ENCODE results near the gene ACBD6.

Gene ACBD6

GRCh38 chr1:180268556-180269075 lies 233.8 kb downstream of the ACBD6 start:
- DNase-seq = no peak

GRCh38 chr1:180267761-180268555 lies 234.4 kb downstream of the ACBD6 start:
- no peak for DNase-seq

DNA sequence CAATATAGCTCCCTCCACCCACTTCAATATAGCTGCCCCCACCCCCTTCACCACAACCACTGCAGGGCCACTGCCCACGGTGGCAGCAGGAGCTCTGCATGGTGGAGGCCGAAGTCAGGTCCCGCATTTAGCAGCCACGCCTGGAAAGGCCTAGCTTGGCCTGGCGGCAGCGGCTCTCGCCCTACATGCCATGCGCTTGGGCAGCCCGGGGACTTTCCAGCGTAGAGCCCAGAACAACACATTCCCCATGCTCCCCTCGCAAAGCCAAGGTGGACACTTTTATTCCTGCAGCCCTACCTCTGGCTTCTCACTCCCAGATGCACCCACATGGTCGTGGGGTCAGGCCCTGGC lies 235.2 kb downstream of the ACBD6 start:
- no peak for DNase-seq

DNA sequence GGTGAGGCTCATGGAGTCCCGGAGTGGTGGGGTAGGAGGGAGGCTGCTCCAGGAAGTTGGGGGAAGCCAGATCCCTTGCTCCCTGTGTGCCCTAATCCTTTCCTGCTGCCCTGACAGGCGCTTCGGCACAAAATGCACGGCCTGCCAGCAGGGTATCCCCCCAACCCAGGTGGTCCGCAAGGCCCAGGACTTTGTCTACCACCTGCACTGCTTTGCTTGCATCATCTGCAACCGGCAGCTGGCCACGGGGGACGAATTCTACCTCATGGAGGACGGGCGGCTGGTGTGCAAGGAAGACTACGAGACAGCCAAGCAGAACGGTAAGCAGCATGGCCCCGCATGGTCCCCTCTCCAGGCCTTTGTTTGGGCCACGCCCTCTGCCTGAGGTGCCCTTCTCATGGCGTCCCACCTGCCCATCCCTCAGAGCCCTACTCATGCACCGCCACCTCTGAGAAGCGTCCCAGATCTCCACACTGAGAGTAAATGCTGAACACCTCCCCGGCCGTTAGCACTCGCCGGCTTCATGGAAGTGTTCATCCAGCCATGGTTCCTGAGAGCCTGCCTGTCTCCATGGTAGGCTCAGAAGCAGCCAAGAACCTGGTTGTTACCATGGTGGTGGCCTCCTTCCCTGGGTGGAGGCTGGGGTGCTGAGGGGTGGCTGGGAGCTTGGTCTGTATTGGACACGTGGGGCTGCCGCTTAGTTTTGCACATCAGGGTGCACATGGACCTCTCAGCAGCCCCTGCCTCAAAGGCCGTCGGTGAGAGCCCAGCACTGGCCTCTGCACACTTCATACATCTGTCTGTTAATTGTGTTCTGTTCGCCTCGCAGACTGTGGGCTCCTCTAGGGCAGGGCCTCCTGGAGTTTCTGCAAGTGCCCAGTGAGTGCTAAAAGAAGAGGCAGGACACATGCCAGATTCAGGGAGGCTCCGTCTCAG lies 235.8 kb downstream of the ACBD6 start:
- DNase-seq = no peak

DNA sequence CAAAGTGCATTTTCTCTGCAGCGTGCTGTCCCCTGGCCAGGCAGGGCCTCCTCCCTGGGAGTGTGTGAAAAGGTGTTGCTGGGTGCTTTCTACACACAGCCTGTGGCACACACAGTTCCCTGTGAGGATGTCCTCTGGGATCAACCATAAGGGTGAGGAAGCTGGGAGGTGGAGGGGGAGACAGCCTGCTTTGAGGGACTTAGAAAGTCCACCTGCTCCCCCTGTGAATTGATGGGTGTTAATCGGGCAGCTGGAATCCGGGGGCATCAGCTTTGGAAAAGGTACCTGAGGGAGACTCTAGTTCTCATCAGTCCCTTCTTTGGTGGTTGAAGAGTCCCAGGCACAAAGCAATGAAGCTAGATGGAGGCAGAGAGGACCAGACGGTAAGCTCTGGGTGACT lies 236.5 kb downstream of the ACBD6 start:
- DNase-seq = no peak

GRCh38 chr1:180265201-180265600 lies 237.2 kb downstream of the ACBD6 start:
- DNase-seq = no peak

DNA sequence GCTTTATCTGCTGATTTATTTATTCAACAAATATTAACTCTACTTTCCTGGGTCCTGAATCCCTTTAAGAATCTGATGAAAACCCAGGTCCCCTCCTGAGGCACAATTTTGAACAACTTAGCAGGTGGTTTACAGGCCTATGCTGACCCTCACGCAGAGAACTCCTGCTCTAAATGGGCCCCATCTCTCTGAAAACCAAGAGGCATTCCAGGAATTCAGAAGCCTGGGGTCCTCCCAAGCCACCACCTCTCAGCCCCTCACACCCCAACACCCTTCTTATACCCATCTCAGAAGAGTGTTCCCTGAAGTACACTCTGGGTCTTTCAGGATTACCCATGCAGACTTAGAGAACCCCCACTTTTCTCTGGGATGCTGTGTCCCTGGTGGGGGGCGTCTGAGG lies 237.8 kb downstream of the ACBD6 start:
- no peak for DNase-seq

- DNase-seq = no peak
Observed at GRCh38 chr1:180262628-180263488, 239.5 kb downstream of the ACBD6 start.

DNA sequence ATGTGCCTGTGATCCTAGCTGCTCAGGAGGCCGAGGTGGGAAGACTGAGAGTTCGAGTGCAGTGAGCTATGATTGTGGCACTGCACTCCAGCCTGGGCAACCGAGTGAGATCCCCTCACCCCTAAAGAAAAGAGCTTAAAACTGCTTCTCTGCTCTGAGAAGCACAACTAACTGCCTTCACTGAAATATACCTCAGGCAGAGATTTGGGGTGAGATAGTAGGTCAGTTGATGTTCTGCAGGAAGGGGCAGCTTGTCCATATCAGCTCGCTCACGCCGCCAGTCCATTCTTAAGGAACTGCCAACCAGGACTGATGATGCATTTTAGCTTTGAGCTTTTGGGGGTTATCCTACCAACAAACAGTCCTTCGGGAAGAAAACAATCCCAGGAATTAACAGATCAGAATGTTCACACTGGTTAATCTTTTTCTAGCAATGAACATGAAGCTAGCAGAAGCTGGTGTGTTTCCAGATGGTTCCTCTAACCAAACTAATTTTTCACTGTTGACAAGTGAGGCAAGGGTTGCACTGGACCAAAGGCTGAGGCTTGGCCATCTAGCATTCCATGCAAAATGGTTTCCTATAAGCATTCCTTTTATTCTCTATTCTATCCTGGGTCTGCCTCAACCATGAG lies 240.7 kb downstream of the ACBD6 start:
- DNase-seq = no peak

DNA sequence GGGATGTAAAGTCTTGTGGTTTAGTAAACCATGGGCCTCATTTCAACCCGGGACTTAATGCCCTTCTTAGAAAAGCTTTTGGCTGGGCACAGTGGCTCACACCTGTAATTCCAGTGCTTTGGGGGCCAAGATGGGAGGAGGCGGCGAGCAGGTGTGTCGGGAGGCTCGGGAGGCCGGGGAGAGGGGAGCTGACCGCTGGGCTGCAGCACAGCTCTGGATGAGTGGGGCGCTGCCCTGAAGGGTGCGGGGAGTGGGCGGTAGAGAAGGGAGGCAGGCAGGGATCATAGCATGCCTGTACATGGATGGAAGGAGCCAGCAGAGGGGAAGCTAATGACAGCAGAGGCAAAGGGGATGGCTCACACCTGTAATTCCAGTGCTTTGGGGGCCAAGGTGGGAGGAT lies 241.3 kb downstream of the ACBD6 start:
- no peak for DNase-seq

DNA sequence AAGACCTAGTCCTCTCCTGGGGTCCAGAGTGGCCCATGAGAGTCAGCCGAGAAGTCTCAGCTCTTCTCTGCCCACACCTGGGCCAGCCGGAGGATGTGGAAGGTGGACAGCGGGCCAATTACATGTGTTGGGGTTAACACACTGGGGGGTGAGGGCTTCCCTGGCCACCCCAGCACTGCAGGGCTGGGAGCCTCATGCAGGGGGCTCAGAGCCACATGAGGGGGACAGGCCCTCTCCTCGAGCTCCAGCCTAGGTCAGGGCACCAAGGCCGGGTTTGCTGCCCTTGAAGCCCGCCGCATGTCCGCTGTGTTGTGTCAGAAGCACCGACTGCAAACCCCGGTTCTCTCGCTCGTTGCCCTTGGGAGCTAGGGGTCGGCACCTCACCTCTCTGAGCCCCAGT lies 241.8 kb downstream of the ACBD6 start:
- DNase-seq = no peak

DNA sequence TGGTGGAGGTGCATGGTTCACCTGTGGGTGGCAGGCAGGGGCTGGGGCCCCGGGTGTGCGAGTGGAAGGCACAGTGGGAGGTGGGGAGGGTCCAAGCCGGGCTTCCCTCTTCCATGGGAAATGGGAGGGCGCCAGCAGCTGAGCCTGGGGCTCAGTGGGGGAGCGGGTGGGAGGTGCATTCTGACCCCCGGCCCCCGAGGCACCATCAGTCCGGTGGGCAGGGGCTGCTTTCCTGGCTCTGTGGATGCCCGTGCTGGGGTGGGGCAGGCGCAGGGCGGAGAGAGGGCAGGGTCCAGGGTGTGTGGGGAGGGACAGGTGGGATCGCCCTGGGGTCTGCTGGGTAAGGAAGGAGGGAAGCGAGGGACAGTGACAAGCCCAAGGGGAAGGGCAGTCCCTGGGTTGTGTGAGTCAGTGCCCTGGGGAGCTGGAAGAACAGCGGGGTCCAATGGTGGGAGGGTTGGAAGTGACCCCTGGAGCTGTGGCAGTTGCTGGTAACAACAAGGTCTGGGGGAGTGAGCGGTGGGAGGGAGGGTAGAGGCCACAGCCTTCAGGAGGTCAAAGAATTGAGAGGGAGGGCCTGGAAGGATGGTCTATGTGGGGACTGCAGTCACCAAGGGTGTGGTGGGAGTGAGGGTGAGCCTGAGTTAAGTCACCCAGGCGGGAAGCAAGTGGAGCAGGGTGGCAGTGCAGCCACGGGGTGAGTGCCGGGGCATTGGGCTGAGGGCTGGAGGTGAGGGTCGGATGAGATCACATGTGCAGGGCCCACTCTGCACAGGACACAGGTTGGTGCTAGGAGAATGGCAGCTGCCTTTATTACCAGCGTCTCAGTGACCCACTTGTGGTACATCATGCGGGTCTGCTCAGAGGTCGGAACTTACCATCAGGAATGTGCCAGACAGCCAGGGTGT lies 242.7 kb downstream of the ACBD6 start:
- no peak for DNase-seq

- DNase-seq = no peak
Observed at GRCh38 chr1:180258935-180259334, 243.4 kb downstream of the ACBD6 start.

GRCh38 chr1:180258290-180258689 lies 244.1 kb downstream of the ACBD6 start:
- DNase-seq = no peak

DNA sequence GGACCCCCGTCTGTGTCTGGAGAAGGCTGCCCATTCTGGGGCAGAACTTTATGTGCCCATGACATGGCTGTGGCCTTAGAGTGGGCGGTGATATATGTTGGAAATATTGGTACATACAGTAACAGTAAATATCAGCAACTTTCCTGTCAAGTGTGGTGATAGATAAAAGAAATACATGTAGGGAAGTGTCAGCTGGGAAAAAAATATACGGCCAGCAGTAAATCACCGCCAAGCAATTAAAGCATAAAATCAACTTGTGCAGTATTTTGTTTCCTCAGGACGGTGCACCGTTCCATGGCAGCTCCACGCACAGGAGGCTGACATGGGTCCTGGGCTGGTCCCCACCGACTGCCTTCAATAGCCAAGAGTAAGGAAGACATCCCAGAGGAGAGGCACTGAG lies 244.9 kb downstream of the ACBD6 start:
- no peak for DNase-seq

- no peak for DNase-seq
Observed at GRCh38 chr1:180257028-180257386, 245.4 kb downstream of the ACBD6 start.

- DNase-seq = no peak
Observed at GRCh38 chr1:180256341-180257027, 245.9 kb downstream of the ACBD6 start.

DNA sequence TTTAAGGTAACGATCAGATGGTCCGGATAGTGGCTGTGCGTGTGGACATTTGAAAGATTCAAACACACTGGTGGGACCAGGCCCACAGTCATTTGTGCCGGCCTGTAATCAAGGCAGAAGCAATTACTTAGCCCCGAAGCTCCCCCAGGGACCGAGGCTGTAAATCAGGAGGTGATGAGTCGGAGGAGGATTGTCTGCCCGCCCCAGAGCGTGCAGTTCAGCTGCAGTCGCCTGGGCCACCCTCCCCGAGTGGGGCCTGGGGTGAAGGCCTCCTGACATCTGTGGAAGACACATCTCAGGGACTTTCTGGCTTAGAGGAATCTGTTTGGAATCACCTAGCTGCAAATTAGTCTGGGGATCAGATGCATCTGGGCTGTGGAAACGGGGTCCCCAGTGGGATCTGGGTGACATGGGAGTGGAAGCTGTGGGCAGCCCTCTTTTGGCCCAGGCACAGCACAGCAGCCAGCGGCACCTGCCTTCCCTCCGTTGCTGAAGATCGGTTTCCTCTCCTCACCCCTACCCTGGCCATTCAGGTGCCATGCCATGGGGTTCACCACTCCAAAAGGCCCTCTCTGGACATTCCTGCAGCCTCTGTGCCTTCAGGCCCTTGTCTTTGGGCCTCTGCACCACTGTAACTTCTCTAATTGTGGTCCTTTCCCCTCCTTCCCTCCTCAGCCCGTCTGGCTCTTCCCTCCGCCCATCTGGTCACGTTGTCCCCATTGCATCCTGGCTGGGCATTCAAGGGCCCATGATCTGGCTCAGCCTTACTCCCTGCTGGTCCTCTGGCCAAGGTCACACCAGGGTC lies 246.6 kb downstream of the ACBD6 start:
- no peak for DNase-seq

DNA sequence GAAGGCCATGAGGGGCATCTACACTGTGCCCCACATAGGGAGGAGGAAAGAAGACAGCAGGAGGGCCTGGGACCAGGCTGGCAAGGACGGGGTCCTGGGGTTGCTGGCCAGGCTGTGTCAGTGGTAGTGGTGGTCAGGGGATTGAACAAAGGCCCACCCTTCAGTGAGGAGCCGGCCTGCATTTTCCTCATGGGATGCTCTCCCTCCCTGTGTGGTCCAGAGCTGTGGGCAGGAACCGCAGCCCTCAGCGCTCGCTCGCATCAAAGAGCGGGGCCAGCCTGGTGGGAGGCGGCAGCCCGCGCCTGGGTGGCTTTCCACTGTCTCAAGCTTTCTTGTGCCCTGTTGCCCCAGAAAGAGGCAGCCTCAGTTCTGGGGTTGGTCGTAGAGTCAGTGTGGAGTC lies 247.5 kb downstream of the ACBD6 start:
- no peak for DNase-seq

DNA sequence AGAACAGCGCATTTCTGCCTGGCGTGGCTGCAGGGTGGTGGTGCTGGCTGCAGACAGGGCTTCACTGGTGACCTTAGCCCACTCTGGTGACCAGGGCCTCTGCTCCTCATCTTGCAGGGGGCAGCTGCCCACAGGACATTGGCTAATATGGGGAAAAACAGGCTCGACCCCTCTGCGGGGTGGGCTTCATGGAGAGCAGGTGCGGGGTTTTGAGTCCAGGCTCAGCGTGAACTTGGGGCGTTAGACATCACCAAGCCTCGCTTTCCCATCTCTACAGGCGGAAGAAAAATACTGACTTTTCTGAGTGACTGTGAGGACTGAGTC lies 247.9 kb downstream of the ACBD6 start:
- no peak for DNase-seq
